H1 (cell line): ENCODE measurements around the gene ZNF407. TPM values are rescaled to one million over a fixed set of nuclear protein-coding genes. Genes with fewer than 3 reads are reported as not detected.

ENCODE experiments used
- CTCF ChIA-PET: fragments of 300-600 bp; sonication (Branson Sonifier 250); formaldehyde crosslinking; loops from one replicate; lab custom pipeline; 2021; ENCODE audit not compliant: partially characterized antibody; lab: Charles Lee
- POLR2A ChIA-PET: fragments of 300-600 bp; sonication (Branson Sonifier 250); formaldehyde crosslinking; loops from one replicate; lab custom pipeline; 2021; ENCODE audit warnings: inconsistent platforms; ENCODE audit not compliant: partially characterized antibody; lab: Charles Lee
- DNase-seq, 2 experiments: peaks; one replicate each; pipeline versions ENCODE4 v3.0.0 to v3.0.0-alpha.2; 2010 to 2022; ENCODE audit warnings: low spot score in 2 of 2, low read depth in 1 of 2, mixed read lengths in 1 of 2
- FAIRE-seq: peaks from 2 replicates; lab custom pipeline; 2011; peaks lifted over from hg19 to GRCh38; lab: Jason Lieb, UNC
- H2AFZ ChIP-seq: 2 replicates; pipeline ENCODE4 v1.8.1; 2012; ENCODE audit warnings: low read length, inconsistent platforms
- H2AK5ac ChIP-seq: 2 replicates; pipeline ENCODE4 v1.6.1; 2013; ENCODE audit warnings: low read depth, low read length
- H2BK120ac ChIP-seq: replicated peaks from 2 replicates; pipeline ENCODE3; 2013; ENCODE audit warnings: low read depth, low read length, inconsistent platforms
- H2BK12ac ChIP-seq: 2 replicates; pipeline ENCODE4 v1.6.1; 2013; ENCODE audit warnings: low read depth, low read length
- H2BK15ac ChIP-seq: 2 replicates; pipeline ENCODE4 v1.6.1; 2013; ENCODE audit warnings: low read length
- H2BK20ac ChIP-seq: 2 replicates; pipeline ENCODE4 v1.6.1; 2013; ENCODE audit warnings: low read length
- H2BK5ac ChIP-seq: 2 replicates; pipeline ENCODE4 v1.6.1; 2013; ENCODE audit warnings: low read depth, low read length
- H3K14ac ChIP-seq: 2 replicates; pipeline ENCODE4 v1.6.1; 2013; ENCODE audit warnings: inconsistent platforms; ENCODE audit not compliant: insufficient read length
- H3K18ac ChIP-seq: 2 replicates; pipeline ENCODE4 v1.6.1; 2013; ENCODE audit warnings: low read length; ENCODE audit errors: extremely low read depth
- H3K23ac ChIP-seq: 2 replicates; pipeline ENCODE4 v1.6.1; 2013; ENCODE audit warnings: inconsistent platforms; ENCODE audit not compliant: insufficient read length
- H3K23me2 ChIP-seq: 2 replicates; pipeline ENCODE4 v1.6.1; 2013; ENCODE audit warnings: low read depth, low read length
- H3K27ac ChIP-seq: 2 replicates; pipeline ENCODE4 v1.6.1; 2011; ENCODE audit warnings: low read depth, low read length, inconsistent platforms
- H3K27me3 ChIP-seq, 4 experiments: replicated peaks in 1 of 4; 1 replicate in 1 of 4; 2 replicates in 3 of 4; pipeline versions ENCODE4 v1.6.1 to v1.8.1; 2011 to 2013; ENCODE audit warnings: low read length in 3 of 4, mild to moderate bottlenecking in 3 of 4, inconsistent platforms in 2 of 4, mixed read lengths in 2 of 4, moderate library complexity in 1 of 4; ENCODE audit not compliant: control insufficient read depth in 3 of 4, insufficient read depth in 3 of 4; ENCODE audit errors: extremely low read depth in 1 of 4
- H3K36me3 ChIP-seq, 4 experiments: 2 replicates each; pipeline versions ENCODE4 v1.6.1 to v1.8.1; 2011 to 2013; ENCODE audit warnings: mild to moderate bottlenecking in 4 of 4, low read length in 3 of 4, moderate library complexity in 2 of 4, control low read depth in 1 of 4, inconsistent platforms in 1 of 4; ENCODE audit not compliant: insufficient read depth in 4 of 4, control insufficient read depth in 2 of 4
- H3K4ac ChIP-seq: replicated peaks from 2 replicates; pipeline ENCODE3; 2013; ENCODE audit warnings: low read length, low read depth, mixed read lengths, inconsistent platforms; ENCODE audit not compliant: insufficient read length
- H3K4me1 ChIP-seq, 4 experiments: replicated peaks in 1 of 4; 1 replicate in 1 of 4; 2 replicates in 3 of 4; pipeline versions ENCODE4 v1.6.1 to v1.8.1; 2011 to 2013; ENCODE audit warnings: low read length in 3 of 4, inconsistent platforms in 2 of 4, mixed read lengths in 1 of 4; ENCODE audit not compliant: insufficient read depth in 4 of 4, control insufficient read depth in 3 of 4
- H3K4me2 ChIP-seq, 2 experiments: 2 replicates each; pipeline versions ENCODE4 v1.6.1 to v1.8.1; 2011 to 2013; ENCODE audit warnings: low read depth in 2 of 2, low read length in 2 of 2, control low read depth in 1 of 2, inconsistent platforms in 1 of 2, mild to moderate bottlenecking in 1 of 2; ENCODE audit not compliant: insufficient read depth in 1 of 2
- H3K4me3 ChIP-seq, 4 experiments: fragments of 200-600, 300-600 bp in 1 of 4; sonication (generic), shearing (Covaris generic), sonication (Bioruptor Twin) in 1 of 4; 2 replicates each; pipeline versions ENCODE4 v1.5.1 to v1.8.1; 2011 to 2016; ENCODE audit warnings: low read length in 4 of 4, low read depth in 3 of 4, control low read depth in 2 of 4, inconsistent platforms in 2 of 4, mild to moderate bottlenecking in 2 of 4, mixed read lengths in 1 of 4, moderate library complexity in 1 of 4; ENCODE audit not compliant: insufficient read depth in 2 of 4; ENCODE audit errors: extremely low read depth in 1 of 4
- H3K56ac ChIP-seq: replicated peaks from 2 replicates; pipeline ENCODE3; 2013; ENCODE audit warnings: low read depth, mild to moderate bottlenecking, mixed read lengths, low read length, inconsistent platforms; ENCODE audit not compliant: insufficient read length
- H3K79me1 ChIP-seq: 2 replicates; pipeline ENCODE4 v1.6.1; 2013; ENCODE audit warnings: low read depth, low read length, control low read depth
- H3K79me2 ChIP-seq, 2 experiments: 2 replicates each; pipeline versions ENCODE4 v1.6.1 to v1.8.1; 2012 to 2013; ENCODE audit warnings: low read length in 2 of 2, mild to moderate bottlenecking in 2 of 2, inconsistent platforms in 1 of 2; ENCODE audit not compliant: insufficient read depth in 2 of 2, control insufficient read depth in 1 of 2
- H3K9ac ChIP-seq, 4 experiments: replicated peaks in 1 of 4; 1 replicate in 1 of 4; 2 replicates in 3 of 4; pipeline versions ENCODE4 v1.6.1 to v1.8.1; 2011 to 2013; ENCODE audit warnings: low read depth in 3 of 4, low read length in 3 of 4, control low read depth in 2 of 4, mild to moderate bottlenecking in 2 of 4, moderate library complexity in 2 of 4, inconsistent platforms in 1 of 4; ENCODE audit errors: extremely low read depth in 1 of 4
- H3K9me3 ChIP-seq, 2 experiments: 2 replicates each; pipeline versions ENCODE4 v1.6.1 to v1.8.1; 2012 to 2013; ENCODE audit warnings: mild to moderate bottlenecking in 2 of 2, moderate library complexity in 2 of 2, control low read depth in 1 of 2, inconsistent platforms in 1 of 2, low read depth in 1 of 2, low read length in 1 of 2, mixed read lengths in 1 of 2; ENCODE audit not compliant: insufficient read depth in 2 of 2
- H4K20me1 ChIP-seq, 2 experiments: replicated peaks in 1 of 2; 2 replicates each; pipeline versions ENCODE3 to v1.8.1; 2011 to 2013; ENCODE audit warnings: inconsistent platforms in 2 of 2, low read length in 2 of 2, mild to moderate bottlenecking in 1 of 2; ENCODE audit not compliant: insufficient read depth in 2 of 2, control insufficient read depth in 1 of 2
- H4K5ac ChIP-seq: 2 replicates; pipeline ENCODE4 v1.6.1; 2013; ENCODE audit warnings: low read length, low read depth, mixed read lengths, inconsistent platforms; ENCODE audit not compliant: insufficient read length
- H4K8ac ChIP-seq: 2 replicates; pipeline ENCODE4 v1.8.0; 2013; ENCODE audit warnings: mild to moderate bottlenecking, moderate library complexity, low read length, inconsistent platforms; ENCODE audit not compliant: insufficient read depth; ENCODE audit errors: extremely low read depth
- H4K91ac ChIP-seq: replicated peaks from 2 replicates; pipeline ENCODE3; 2013; ENCODE audit warnings: low read length, mixed read lengths, inconsistent platforms; ENCODE audit not compliant: insufficient read length
- CEBPB ChIP-seq: IDR thresholded peaks from 2 replicates; pipeline ENCODE4 v1.6.1; 2012; ENCODE audit warnings: low read depth, low read length
- CHD1 ChIP-seq: IDR thresholded peaks from 2 replicates; pipeline ENCODE4 v1.6.1; 2012; ENCODE audit warnings: low read depth, low read length, improper control_type of control experiment
- JUN ChIP-seq: IDR thresholded peaks from 2 replicates; pipeline ENCODE4 v1.6.1; 2011; ENCODE audit warnings: low read depth, mild to moderate bottlenecking, improper control_type of control experiment, low read length
- MAFK ChIP-seq: IDR thresholded peaks from 2 replicates; pipeline ENCODE4 v1.6.1; 2012; ENCODE audit warnings: low read depth, mild to moderate bottlenecking, improper control_type of control experiment, low read length
- RBBP5 ChIP-seq: IDR thresholded peaks from 2 replicates; pipeline ENCODE4 v1.7.1; 2012; ENCODE audit warnings: low read depth, mild to moderate bottlenecking, inconsistent platforms, low read length, moderate library complexity, borderline replicate concordance
- RFX5 ChIP-seq: IDR thresholded peaks from 2 replicates; pipeline ENCODE4 v1.6.1; 2011; ENCODE audit warnings: low read depth, low read length, improper control_type of control experiment, borderline replicate concordance
- SIRT6 ChIP-seq: IDR thresholded peaks from one replicate; pipeline ENCODE4 v1.7.1; 2012; ENCODE audit warnings: low read length, inconsistent platforms
- SP2 ChIP-seq: IDR thresholded peaks from 2 replicates; pipeline ENCODE4 v1.6.1; 2012; ENCODE audit warnings: mild to moderate bottlenecking, low read length, inconsistent platforms
- SRF ChIP-seq: IDR thresholded peaks from 2 replicates; pipeline ENCODE4 v1.6.1; 2011; ENCODE audit warnings: mild to moderate bottlenecking, low read depth, low read length, moderate library complexity
- TEAD4 ChIP-seq: IDR thresholded peaks from 2 replicates; pipeline ENCODE4 v1.6.1; 2012; ENCODE audit warnings: low read depth, low read length, inconsistent platforms, mixed read lengths
- WGBS, 2 experiments: shearing (Covaris generic) in 1 of 2; methylation state at CpG; one replicate each; pipeline versions ENCODE4 v1.1.6 to v1.1.7; 2013 to 2015; ENCODE audit warnings: low lambda C conversion rate in 2 of 2, mixed read lengths in 2 of 2, inconsistent platforms in 1 of 2, low coverage in 1 of 2, missing lambda C conversion rate in 1 of 2; ENCODE audit not compliant: insufficient replicate concordance in 2 of 2, insufficient coverage in 1 of 2, insufficient read length in 1 of 2; ENCODE audit errors: extremely low coverage in 1 of 2, missing lambda C conversion rate in 1 of 2; 5-methylcytosine and 5-hydroxymethylcytosine counted together
- polyA plus RNA-seq, 7 experiments: library from polyadenylated mRNA; depleted of rRNA in 3 of 7; stranded (reverse) in 5 of 7; unstranded in 2 of 7; fragments of >200 nt in 5 of 7; fragments of 200-250 nt in 2 of 7; gene quantifications; 1 replicate in 5 of 7; 2 replicates in 1 of 7; 4 replicates in 1 of 7; pipeline versions ENCODE4 v1.2.1 to v1.2.3, GENCODE V29; 2011 to 2013; ENCODE audit warnings: missing spikeins in 2 of 7, mixed read lengths in 2 of 7
- total RNA-seq: library from RNA; stranded (reverse); fragmentation: NEBNext Ultra II Directional; extraction: Animal tissue kit (Norgen Biotek cat#: 25700); gene quantifications from 2 replicates; pipeline ENCODE4 v1.2.1, GENCODE V29; 2021
- TF ChIP-seq, protein P1 (sequence below): IDR thresholded peaks from 2 replicates; pipeline ENCODE4 v1.6.1; 2011; ENCODE audit warnings: low read depth, mild to moderate bottlenecking, low read length; ENCODE audit not compliant: insufficient read depth
- TF ChIP-seq, protein P2 (sequence below): IDR thresholded peaks from 2 replicates; pipeline ENCODE4 v1.6.1; 2012; ENCODE audit warnings: inconsistent platforms

Gene ZNF407
- total and polyA plus RNA-seq, 2 of the 8 experiments (the other 6 are each of a cell fraction or from before 2014, with no cell fraction given) = 1.5 to 6.8 TPM

DNA sequence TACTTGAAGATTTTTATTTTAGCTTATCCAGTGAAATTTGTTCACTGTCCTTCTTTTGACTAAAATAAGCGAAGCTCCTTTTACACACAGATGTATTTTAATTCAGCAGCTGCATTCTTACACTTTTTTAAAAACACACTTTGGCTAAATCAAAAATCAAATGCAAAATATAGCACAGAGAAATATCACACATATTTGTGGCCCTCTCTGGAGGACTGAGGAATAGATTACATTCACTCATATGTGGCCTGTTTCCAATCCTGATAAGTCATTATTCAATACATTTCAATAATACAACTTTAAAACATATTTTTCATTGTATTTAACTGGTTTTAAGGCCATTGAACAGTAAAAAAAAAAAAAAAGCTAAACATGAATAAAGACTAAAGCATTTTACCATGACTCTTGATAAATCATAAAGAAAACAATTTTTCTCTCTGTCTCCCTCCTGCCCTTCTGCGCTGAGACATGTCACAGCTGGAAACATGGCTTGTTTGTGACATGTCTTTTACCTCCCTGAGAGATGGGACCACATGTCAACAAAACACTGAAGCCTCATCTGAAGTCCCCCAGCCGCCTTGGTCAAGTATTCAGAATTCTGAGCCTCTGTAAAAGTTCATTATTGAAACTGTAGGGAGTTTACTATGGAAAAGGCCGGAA is 221.0 kb downstream of the ZNF407 start:
- H2BK15ac ChIP-seq = no peak overlapping the region
- H3K79me1 ChIP-seq = no peaks in the 10 kb centered on the region
- no peak overlapping the region for H4K8ac ChIP-seq
- H3K79me2 ChIP-seq = no peaks in the 10 kb centered on the region
- no peaks in the 10 kb centered on the region for H3K36me3 ChIP-seq
- no peak overlapping the region for H4K5ac ChIP-seq
- H3K18ac ChIP-seq = no peak overlapping the region
- no peak overlapping the region for H3K27ac ChIP-seq
- CTCF ChIA-PET = interaction anchor here (0.9 to 3.1 kb wide), 12 partner anchors 9 to 638 kb away, joined by 3 to 17 read pairs (median 3); no protein-coding TSS in a partner anchor
- no peak overlapping the region for H3K9ac ChIP-seq
- H3K4ac ChIP-seq = no peak overlapping the region
- 0 out of 2 replicates have a peak overlapping the region, but pooled peaks have one; percentile 11 for H2AFZ ChIP-seq
- peak overlapping the region in 1 of 2 experiments; percentile 64; a peak in 1 of 4 replicates for H3K4me2 ChIP-seq
- no peak for TF ChIP-seq RBBP5
- TF ChIP-seq, protein P1, sequence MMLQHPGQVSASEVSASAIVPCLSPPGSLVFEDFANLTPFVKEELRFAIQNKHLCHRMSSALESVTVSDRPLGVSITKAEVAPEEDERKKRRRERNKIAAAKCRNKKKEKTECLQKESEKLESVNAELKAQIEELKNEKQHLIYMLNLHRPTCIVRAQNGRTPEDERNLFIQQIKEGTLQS = no peak
- TF ChIP-seq JUN = no peak
- no peak for TF ChIP-seq CEBPB
- no peak for TF ChIP-seq MAFK
- TF ChIP-seq SP2 = no peak
- TF ChIP-seq CHD1 = no peak
- no peak for TF ChIP-seq TEAD4
- TF ChIP-seq, protein P2, sequence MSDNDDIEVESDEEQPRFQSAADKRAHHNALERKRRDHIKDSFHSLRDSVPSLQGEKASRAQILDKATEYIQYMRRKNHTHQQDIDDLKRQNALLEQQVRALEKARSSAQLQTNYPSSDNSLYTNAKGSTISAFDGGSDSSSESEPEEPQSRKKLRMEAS = no peak
- TF ChIP-seq SIRT6 = no peak
- no peak for TF ChIP-seq SRF
- no peak for TF ChIP-seq RFX5
- no peaks in the 10 kb centered on the region for H3K9me3 ChIP-seq
- no peak overlapping the region for H3K56ac ChIP-seq
- H2BK120ac ChIP-seq = no peak overlapping the region
- no peaks in the 10 kb centered on the region for H3K23me2 ChIP-seq
- H4K91ac ChIP-seq = no peak overlapping the region
- H2BK5ac ChIP-seq = no peak overlapping the region
- 91% methylated on average over 4 of the region's 4 CpGs; no CpG with 5 or more reads in 1 of the 2 experiments for WGBS, 2 experiments
- no peak overlapping the region for H2BK12ac ChIP-seq
- DNase-seq (no peak), FAIRE-seq (no peak)
- H3K23ac ChIP-seq = no peak overlapping the region
- H4K20me1 ChIP-seq = no peaks in the 10 kb centered on the region
- no peaks in the 10 kb centered on the region for H3K27me3 ChIP-seq
- H2AK5ac ChIP-seq = no peak overlapping the region
- H3K14ac ChIP-seq = no peak overlapping the region
- POLR2A ChIA-PET = interaction anchor here (0.6 kb wide), 1 partner anchor 392 kb away, joined by 4 read pairs; the partner anchor contains the start of gene TSHZ1
- H3K4me3 ChIP-seq = no peak overlapping the region
- H2BK20ac ChIP-seq = no peak overlapping the region
- H3K4me1 ChIP-seq = peaks cover 3 to 15% (median 10%) of the 10 kb centered on the region in 4 experiments; a peak in 6 of 7 replicates
